Smooth muscle cell of the umbilical artery (primary cell): Measurements from ENCODE around the gene HOXB9. TPM values are rescaled to one million over a fixed set of nuclear protein-coding genes. Genes with fewer than 3 reads are reported as not detected.

Experiments
- total RNA-seq: library from RNA; depleted of rRNA; stranded (reverse); fragments of >200 nt; gene quantifications from 2 replicates; pipeline ENCODE4 v1.2.3, GENCODE V29; 2014

The HOXB9 gene
- 0.30 and 0.92 TPM in 2 replicates for total RNA-seq

DNA sequence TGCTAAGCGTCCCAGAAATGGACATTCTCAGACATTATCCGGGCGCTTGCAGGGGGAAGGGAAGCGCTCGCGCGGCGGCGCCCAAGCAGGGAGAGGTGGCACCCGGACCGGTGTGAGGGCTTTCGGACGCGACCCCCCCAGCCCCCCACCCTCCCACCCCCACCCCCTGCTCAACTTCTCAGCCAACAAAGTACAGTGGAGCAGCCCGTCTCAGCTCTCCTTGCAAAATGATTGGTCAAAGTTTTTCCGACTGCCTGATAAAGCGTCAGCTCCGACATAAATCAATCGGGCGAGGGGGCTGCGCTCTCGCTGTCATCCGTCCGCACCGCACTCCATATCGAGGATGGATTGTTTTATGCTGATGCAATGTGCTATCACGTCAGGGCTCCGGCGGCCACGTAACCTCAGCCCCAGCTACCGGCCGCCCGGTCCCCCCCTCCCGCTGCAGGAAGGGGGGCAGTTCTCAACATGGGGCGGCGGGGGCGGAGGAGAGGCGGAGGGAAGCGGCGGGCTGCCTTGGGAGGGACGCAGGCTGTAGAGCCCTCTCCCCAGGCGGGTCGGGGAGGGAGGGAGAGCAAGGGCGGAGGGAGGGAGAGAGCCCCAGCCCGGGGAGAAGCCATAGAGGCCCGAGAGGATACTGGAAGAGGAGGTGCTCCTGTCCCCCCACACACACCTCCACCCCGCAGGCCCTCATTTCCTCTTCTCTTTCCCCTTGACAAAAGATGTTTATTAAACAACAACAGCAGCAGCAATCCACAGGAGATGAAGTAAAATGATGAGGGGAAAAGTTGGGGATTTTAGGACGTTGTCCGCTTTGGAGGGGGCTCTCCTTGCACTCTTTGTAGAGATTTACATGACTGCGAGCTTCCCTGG lies at the start of gene HOXB9:
HOXB9 (minus strand) TSS at position 114 of the 873 bp plus-strand sequence; CDS start at position 25, 89 bp downstream.

GRCh38 chr17:48615047-48615962 lies 10.9 kb downstream of the HOXB9 start, which contains the start of gene HOXB8:
TSS of gene HOXB8 (minus strand) at chr17:48615292. CDS start at chr17:48614704, 588 bp downstream.

GRCh38 chr17:48610282-48611211 lies 15.6 kb downstream of the HOXB9 start, which contains the start of gene HOXB7:
TSS of gene HOXB7 (minus strand) at chr17:48611017. CDS start at chr17:48610918, 99 bp downstream.

GRCh38 chr17:48604770-48605329 lies 21.3 kb downstream of the HOXB9 start, which contains the start of gene HOXB6:
TSS of gene HOXB6 (minus strand) at chr17:48604986. CDS start at chr17:48598150, 6,836 bp downstream.

GRCh38 chr17:48593126-48593829 lies 32.9 kb downstream of the HOXB9 start, which contains the start of gene HOXB5:
TSS of gene HOXB5 (minus strand) at chr17:48593779. CDS start at chr17:48593682, 97 bp downstream.

DNA sequence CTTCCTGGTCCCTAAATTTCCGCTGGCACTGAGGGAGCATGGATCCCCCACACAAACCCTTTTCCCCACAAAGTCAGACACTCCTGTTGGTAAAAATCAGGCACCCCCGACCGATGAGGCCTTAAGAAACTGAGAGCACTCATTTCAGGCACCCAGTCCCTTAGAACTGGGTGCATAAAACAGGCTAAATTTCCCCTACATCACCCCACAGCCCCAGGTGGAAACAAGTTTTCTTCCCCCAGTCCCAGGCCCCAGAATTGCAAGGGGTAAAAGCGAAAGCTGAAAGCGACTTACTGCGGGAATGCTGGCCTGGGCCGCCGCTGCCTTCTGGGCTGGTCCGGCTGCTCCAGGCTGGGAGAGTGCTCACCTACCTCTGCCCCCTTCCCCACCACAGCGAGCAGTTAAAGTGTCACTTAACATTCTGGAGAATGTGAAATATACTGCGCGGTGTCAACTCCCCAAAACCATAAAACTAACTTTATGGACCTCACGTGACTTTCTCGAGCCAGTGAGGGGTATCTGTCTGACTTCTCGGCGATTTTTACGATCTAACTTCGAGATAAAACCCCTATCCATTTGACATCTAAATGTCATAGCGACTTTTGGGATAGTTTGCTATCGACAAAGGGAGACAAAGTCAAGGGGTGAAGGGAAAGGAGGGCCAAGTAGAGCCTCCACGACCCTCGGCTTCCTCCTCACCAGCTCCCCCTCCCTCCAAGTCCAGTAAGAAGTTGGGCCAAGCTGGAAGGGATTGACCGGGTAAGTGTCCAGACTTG lies 36.1 kb downstream of the HOXB9 start, which contains the start of gene HOXB3:
HOXB3 (minus strand) TSS at position 411 of the 776 bp plus-strand sequence. CDS start 37,767 bp downstream, outside the sequence.

GRCh38 chr17:48577946-48578615 lies 48.1 kb downstream of the HOXB9 start, which contains the start of gene HOXB4:
TSS of gene HOXB4 (minus strand) at chr17:48578350. CDS start at chr17:48578319, 31 bp downstream.

Other genes with a start within 250 kb of the HOXB9 start
- gene SKAP1, start 196.1 kb downstream of the HOXB9 start, total RNA-seq = 0.28 TPM in 1 of 2 replicates, not detected in the other
- gene HOXB1, start 95.3 kb downstream of the HOXB9 start, total RNA-seq = not detected in 2 replicates
- gene HOXB2, start 81.2 kb downstream of the HOXB9 start, total RNA-seq = 4.5 and 7.0 TPM in 2 replicates
- gene HOXB4, start 48.0 kb downstream of the HOXB9 start, total RNA-seq = 1.2 and 1.8 TPM in 2 replicates
- gene HOXB3, start 36.1 kb downstream of the HOXB9 start, total RNA-seq = 5.6 and 8.4 TPM in 2 replicates
- gene HOXB5, start 32.6 kb downstream of the HOXB9 start, total RNA-seq = 0.09 TPM in 1 of 2 replicates, not detected in the other
- 4.8 and 5.3 TPM in 2 replicates for gene HOXB6, start 21.4 kb downstream of the HOXB9 start, total RNA-seq
- gene HOXB7, start 15.3 kb downstream of the HOXB9 start, total RNA-seq = 3.3 and 3.4 TPM in 2 replicates
- gene HOXB8, start 11.1 kb downstream of the HOXB9 start, total RNA-seq = under 0.01 and 0.97 TPM in 2 replicates
- gene PRAC1, start 96.2 kb upstream of the HOXB9 start, total RNA-seq = not detected in 2 replicates
- gene PRAC2, start 96.8 kb upstream of the HOXB9 start, total RNA-seq = not detected in 2 replicates
- under 0.01 TPM in 1 of 2 replicates, not detected in the other for gene HOXB13, start 102.4 kb upstream of the HOXB9 start, total RNA-seq
- gene TTLL6, start 190.9 kb upstream of the HOXB9 start, total RNA-seq = 0.18 and 1.2 TPM in 2 replicates
- 39.2 and 62.7 TPM in 2 replicates for gene CALCOCO2, start 204.7 kb upstream of the HOXB9 start, total RNA-seq